ENCODE data around the gene MTMR3.
"Not testable (repeated sequence)": the region's sequence is repeated elsewhere in the genome, so short reads cannot be mapped to it uniquely, and the experiment has no call there.

The MTMR3 gene

DNA sequence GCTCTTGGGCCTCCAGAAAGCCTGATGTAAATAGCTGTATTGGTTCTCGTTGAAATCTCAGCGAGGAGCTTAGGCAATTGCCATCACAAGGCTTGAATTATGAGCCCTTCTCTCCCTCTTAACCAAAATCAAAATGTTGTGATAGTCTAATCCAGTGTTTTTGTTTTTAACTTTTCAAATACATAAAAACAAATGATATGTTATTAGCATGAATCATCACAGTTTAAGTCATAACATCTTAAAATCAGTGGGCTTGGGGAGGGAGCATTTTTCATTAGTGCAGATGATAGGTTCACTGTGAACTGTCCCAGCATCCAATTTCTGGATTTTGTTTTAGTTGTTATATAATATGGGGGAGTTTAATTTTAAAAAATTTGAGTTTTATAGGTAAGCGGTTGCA lies 148.4 kb downstream of the MTMR3 start:
- DNase-seq = no peak

DNA sequence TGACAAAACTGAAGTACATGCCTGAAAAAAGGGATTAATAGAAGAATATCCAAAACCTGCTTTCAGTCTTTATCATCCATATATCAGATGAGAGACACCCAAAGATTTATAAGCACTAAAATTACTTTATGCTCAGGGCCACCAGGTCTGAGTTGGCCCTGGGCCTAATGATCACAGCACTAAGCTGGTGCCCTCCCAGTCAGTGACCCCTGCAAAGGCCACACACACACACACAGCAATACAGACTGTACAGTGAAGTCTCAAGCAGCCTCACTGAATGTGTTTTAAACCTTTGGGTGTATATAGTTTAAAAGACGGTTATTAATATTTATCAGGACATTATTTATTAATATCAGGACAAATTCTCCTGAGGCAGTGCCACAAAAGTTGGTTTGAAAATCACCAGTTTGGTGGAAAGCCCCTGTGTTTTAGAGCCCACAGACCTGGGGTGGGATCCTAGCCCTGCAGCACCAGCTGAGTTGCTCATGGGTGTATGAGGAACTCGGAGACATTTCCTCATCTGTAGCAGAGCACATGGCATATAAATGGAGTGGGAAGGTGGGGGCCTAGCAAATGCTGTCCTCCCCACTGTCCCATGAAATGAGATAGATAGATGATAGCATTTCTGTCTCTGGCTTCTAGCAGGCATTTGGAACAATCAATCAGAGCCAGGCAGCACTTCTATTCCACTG lies 148.9 kb downstream of the MTMR3 start:
- DNase-seq = no peak

DNA sequence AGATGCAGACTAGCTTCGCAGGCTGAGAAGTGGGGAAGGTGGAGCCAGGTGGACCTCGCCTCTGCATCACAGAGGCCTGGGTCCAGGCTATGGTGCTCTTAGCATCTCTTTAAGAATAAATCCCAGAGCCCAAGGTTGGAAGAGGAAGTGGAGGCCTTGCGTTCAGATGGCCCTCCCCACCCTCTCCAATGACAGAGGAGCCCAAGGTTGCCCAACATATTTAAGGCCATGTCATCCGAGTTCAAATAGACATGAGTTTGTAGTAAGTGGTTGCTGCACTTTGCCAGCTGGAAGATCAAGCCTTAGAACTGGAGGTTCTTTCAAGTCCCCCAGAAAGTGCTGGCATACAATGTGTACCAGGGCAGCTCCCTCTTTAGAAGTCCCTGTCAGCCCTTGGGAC lies 150.2 kb downstream of the MTMR3 start:
- no peak for DNase-seq

DNA sequence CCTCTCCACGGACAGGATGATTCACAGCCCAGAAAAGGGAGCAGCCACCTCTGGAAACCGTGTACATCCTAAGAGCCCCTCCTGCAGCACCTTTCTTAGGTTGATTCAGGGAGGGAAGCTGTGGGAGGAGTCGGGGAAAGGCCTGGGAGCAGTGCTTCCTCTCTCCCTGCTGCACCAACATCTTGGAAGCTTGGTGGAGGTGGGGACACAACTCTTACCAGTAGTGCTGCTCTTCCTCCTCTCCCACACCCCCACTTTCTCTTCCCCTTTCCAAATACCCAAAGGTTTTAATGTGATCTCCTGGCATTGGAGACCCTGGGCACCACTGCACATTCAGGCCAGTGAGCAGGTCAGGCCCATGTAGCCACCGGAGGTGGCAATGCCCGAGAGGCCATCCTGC lies 150.9 kb downstream of the MTMR3 start:
- DNase-seq = no peak

DNA sequence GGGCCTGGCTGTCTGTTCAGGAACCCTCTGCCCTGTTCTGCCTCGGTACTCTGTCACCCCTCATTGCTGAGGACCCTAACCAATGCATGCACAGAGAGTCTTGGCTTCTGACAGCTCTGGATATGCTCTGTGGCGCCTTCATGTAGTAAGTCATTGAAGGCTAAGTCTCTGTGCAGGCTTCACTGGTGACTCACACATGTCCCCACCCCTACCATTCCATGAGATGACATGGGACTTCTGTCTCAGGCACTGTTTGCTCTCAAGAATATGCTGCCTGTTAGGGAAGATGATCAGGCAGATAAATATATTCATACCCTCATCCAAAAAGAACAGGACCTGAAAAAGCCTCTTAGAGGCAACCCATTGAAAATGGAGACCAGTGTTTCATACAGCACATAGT lies 153.7 kb downstream of the MTMR3 start:
- DNase-seq = no peak

DNA sequence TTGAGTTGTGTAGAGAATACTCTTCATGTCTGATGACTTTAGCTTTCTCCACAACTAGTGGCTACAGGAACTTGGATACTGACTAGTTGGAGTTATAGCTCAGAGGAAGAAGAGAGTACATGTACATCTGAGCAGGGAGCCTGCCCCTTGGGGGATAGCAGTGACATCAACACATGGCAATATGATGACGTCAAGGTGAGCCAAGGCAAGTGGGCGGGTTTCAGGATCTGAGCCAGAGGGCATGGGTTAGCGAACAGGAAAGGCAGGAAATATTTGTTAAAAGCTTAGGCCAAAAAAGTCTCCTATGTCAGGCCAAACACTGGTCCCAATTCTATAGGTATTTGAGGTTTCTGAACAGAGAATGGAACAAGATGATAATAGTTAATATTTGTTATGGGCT lies 155.2 kb downstream of the MTMR3 start:
- DNase-seq = no peak

DNA sequence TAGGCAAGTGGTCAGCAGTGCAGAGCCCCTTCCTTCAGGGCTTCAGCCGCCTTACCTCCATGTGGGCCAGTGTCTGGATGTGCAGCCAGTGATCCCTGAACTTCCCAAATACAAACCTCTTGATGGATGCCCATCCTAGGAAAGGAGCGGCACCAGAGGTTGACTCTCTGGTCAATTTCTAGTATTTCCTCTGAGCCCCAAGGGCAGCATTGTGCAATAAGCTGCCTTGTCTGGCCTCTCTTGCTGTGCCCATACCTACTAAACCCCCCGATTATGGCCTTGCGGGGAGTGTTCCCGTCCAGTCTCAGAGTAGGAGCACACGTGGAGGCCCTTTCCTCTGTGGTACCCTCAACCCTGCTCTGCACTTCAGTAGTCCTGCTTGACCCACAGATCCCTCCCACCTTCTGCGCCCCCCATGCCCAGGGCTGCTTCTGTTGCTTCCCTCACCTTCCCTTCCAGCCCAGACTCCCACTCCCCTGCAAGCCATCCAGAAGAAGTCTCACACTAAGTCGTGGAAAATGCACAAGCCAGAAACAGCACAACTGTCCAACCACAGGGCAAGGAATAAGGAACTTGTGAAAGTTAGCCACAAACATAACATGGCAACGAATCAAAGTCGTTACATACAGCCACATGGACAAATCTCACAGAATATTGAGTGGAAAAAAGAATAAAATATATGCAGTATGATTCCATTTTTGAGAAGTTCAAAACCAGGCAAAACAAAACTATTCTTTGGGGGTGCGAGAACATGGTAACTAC lies 157.7 kb downstream of the MTMR3 start:
- DNase-seq = no peak

DNA sequence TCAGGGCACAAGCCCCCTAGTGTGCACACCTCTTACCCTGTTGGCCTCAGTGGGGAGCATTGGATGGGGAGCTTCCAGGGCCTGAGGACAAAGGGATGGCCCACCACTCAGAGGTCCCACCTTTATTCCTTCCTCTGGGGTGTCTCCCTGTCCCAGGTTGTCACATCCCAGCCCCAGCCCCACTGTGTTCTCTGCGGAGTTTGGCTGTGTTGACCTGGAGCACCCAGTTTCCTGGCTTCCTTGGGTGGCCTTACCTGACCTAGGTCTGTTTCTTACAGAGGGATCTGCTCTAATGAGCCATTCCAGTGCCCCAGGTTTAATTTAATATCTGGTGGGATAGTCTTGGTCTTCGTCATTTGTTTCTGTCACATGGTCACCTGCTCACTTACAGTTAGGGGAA lies 158.5 kb downstream of the MTMR3 start:
- DNase-seq = no peak

DNA sequence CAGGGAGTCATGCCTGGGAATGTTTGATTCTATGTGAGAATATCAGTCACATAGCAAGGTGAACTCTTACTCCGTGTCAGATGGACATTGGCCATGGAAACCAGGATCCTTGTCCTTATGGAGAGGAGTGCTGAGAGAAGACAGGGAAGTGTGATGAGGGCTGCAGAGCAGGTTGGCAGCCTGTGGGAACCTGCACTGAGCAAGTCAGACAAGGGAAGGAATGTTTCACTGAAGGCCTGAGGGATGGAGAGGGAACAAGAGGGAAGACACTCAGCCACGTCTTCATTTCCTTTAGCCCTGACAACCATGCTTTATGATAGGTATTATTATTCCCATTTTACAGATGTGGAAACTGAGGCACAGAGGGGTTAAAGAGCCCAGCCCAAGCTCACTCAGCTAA lies 158.9 kb downstream of the MTMR3 start:
- DNase-seq = no peak

DNA sequence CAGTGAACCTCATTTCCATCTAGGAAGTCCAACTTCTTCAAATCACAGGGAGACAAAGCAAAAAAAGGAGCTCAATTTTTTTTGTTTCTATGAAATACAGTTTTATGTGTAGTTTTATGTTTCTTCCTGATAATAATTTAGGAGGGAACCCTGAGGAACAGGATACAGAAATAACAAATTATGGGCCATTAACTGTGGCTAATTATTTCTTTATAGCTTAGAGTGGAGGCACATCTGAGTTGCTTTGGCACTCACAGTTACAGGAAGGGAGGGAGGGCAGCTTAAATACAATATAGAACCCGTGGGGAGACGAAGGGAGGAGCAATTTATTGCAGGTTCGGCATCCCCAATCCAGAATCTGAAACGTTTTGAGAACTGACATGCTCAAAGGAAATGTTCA lies 160.2 kb downstream of the MTMR3 start:
- no peak for DNase-seq

DNA sequence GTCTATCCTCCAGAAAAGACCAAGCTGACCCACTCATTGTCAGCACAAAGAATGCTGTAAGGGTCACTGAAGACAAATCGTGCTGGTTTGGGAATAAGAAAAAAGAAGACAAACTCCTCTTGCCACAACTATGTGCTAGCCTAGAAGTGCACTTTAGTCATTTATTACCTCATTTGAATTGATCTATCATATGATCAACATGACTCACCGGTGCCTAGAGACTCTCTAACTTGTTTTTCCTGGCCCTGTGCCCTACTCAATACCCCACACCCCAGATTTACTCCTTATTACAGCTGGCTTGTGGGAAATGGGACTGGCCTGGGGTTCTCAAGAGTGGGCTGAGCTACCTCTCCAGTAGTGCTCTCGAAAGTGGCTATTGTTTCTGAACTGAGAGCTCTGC lies 161.4 kb downstream of the MTMR3 start:
- peak in 1 of 2 experiments; percentile 35 for DNase-seq

DNA sequence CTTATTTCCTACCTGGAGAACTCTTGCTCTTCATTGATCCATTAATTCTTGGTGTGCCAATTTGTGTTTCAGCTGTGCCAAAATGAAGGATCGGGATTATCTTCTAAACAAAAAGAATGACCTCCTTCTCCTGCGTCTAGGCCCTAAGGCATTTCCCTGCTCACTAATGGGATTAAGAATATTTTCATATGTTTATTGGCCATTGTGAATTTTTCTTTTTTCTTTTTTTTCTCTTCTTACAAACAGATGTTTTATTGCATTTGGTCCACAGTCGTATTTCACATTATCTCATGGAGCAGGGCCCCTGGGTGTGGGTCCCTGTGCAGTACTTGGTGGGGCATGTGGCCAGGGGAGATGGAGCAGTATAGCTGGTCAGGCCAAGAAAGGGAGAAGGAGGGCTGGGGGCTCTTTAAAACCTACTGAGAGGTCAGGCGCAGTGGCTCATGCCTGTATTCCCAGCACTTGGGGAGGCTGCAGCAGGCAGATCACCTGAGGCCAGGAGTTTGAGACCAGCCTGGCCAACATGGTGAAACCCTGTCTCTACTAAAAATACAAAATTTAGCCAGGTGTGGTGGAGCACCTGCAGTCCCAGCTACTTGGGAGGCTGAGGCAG lies 162.0 kb downstream of the MTMR3 start:
- DNase-seq = no peak

DNA sequence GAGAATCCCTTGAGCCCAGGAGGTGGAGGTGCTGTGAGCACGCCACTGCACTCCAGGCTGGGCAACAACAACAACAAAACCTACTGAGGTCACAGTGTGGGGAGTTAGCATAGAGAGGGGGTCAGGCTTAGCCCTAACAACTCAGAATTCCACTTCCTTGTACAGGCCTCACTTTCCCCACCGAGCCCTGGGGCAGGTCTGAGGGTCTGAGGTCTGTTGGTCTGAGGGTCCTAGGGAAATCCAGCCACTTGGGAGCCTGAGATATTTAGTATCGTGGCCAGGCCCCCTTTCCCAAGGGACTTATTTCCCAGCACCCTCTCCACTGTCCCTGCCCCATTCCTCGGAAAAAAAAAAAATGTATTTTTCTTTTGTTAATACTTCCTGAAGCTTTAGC lies 162.5 kb downstream of the MTMR3 start:
- DNase-seq = no peak

DNA sequence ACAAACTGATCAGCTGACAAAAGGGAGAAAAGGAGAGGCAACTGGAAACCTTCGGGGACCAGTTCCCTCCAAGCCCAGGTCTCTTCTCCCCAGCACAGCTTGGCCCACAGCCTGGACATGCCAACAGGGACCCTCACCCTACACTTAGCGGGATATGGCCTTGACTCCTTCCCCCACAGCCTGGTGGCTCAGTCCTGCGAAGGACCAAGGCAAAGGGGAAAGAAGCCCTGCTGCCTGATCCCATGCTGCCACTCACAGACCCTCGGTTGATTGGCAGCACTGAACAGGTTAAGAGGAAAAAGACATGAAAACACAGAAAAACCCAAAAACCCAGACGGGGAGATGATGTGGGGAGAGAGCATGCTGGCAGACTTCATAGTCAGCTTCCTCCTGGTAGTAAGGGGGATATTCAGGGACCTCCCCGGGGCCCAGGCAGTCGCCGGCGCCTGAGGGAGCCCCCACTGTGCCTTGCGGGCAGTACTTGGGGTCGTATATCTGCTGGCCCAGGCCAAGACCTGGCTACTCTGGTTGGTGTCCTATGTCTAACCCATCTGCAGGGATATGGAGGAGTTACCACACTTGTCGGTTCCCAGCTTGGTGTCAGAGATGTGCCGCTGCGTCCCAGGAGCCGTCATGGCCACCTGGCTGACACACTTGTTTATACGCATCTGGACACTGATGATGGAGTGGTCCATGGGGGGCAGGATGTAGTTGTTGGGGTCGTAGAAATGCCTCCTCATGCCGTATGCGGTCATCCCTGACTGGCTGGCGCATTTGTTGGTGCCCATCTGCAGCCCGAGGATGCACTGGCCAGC lies 163.1 kb downstream of the MTMR3 start:
- no peak for DNase-seq

DNA sequence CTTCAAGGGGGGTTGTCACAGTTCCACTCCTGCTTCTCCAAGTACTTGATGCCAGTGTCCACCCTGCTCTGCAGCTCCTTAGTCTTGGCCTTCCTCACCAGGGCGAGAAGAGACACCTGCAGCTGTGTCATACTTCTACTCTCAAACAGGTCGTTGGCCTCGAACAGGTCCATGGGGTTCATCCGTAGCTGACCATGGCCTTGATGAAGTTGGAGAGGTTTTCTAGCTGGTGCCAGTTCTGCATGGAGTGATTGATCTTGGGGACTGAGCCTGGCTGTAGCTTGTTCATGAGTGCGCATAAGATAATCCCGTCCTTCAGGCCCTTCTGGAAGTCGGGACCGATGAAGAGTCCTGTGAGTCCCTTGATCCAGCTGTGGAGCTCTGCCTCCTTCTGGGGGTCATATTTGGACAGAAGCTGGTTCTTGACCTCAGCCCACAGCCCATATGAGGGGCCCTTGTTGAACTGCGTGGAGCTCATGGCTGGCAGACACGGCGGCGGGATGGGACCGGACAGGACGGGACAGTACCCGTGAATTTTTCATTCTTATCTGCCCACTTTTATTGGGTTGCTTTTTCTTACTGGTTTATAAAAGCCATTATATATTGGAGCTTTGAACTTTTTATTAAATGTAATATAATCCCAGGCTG lies 163.9 kb downstream of the MTMR3 start:
- DNase-seq = no peak

DNA sequence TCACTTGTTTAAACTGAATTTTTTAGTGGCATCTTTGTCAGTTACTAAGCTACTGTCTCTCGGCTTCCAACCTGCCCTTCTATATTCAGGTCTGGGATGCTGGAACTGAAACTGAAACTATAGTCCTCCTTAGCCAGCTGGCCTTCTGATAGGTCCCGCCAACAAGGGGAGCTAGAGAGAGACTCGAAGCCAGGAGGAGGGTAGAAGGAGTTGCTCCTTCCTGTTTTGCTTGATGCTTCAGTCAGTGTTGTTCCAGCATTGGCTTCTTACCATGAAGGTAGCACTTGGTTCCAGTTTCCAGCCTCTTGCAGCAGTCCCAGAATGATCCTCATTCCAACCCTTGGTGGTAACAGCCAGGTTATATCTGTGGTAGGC lies 164.4 kb downstream of the MTMR3 start:
- no peak for DNase-seq

DNA sequence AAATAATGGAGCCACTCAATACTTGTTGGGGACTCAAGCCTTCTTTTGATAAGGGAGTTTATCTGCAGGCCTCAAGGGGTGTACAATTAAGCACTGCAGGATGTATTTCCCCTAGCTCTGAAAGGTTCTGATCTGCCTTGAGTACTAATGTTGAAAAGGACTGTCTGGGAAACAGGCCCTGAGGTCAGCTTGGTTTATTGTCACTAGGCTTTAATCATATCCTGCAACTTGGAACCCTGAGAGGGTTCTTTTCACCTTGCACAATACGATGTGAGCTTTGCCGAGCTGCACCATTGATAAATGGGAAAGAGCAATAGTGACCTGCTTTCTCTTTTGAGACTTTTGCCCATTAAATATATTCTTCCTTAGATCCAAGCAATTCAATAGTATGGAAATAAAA lies 165.7 kb downstream of the MTMR3 start:
- no peak for DNase-seq

DNA sequence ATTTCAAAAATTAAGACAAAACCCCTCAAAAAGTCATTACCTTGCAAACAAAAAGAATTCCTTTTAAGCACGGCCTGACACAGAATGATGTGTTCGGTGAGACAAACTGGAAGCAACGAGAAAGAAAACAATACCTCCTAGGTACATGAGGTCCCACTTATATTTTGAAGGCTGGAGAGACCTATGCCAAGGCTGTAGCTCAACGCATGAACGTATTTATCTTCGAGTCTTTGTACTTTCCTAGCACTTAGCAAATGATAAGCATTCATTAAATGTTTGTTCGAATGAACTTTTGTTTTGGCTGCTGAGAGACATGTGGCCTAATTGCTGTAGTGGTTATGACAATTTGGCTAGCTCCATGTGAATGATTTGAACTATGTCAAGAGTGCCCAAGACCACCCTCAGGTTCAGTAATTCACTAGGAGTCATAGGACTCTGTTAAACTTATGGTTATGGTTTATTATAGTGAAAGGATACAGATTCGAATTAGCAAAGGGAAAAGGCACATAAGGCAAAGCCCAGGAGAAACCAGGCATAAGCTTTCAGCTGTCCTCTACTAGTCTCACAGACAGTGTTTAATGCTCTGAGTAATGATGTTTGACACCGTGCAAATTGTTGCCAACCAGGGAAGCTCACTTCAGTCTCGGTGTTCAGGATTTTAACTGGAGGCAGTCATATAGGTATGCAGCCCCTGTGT lies 171.2 kb downstream of the MTMR3 start:
- no peak for DNase-seq

DNA sequence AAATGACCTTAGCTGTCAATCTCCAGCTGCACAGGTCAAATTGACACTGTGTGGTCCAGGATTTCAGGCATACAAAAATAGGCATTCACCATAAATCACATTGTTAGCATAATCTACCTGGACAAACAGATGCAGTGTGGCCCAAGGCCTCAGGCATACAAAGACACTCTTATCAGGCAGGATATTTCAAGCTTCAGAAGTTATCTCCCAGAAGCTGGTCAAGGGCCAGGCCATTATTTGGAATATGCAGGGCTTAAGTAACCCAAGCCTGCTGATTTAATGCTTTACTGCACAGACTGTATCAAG lies 171.7 kb downstream of the MTMR3 start:
- no peak for DNase-seq

DNA sequence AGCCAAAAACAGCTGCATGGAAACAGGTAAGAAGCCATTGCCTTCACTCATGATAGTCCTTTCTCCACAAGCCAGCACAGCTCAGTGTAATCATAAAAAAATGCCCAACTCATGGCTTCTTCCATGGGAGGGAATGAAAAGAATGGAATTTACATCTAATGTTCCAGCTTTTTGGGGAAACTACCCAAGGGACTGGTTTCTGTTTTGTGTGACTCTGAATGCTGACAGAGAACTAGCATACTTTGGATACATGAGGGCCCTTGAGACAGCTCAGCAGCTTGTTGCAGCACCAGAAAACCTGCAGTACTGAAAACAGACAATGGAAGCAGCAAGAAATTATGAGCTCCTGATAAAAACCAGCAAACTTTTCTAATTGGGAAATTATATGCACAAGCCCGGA lies 173.0 kb downstream of the MTMR3 start:
- no peak for DNase-seq

DNA sequence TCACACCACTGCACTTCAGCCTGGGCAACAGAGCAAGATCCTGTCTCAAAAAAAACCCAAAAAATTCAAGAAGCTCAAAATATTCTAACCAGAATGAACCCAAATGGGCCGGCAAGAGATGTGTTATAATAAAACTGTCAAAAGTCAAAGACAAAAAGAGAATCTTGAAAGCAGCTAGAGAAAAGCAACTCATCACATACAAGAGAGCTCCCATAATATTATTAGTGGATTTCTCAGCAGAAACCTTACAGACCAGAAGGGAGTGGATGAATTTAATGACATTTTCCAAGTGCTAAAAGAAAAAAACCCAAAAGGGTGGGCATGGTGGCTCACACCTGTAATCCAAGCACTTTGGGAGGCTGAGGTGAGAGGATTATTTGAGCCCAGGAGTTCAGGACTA lies 174.4 kb downstream of the MTMR3 start:
- DNase-seq = no peak

DNA sequence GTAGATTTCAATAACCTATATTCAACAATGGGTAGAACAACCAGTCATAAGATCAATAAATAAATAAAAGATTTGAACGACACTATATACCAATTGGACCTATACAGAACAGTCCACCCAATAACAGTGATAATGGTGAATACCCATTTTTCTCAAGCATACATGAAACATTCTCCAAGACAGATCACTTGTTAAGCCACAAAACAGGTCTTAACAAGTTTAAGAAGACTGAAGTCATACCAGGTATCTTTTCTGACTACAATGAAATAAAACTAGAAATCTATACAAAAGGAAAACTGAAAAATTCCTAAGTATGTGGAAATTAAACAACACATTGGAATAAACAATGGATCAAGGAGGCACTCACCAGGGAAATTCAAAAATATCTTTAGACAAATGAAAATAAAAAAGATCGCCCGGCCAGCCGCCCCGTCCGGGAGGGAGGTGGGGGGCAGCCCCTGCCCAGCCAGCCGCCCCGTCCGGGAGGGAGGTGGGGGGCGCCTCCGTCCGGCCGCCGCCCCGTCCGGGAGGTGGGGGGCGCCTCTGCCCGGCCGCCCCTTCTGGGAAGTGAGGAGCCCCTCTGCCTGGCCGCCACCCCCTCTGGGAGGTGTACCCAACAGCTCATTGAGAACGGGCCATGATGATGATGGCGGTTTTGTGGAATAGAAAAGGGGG lies 176.5 kb downstream of the MTMR3 start:
- not testable (repeated sequence) for DNase-seq
